Colon (tissue), 2 donors: ENCODE measurements around the gene KCNK15.
"Not testable (repeated sequence)": the region's sequence is repeated elsewhere in the genome, so short reads cannot be mapped to it uniquely, and the experiment has no call there.

ENCODE experiments used
- FAIRE-seq: peaks from 2 replicates; lab custom pipeline; 2012; peaks lifted over from hg19 to GRCh38; lab: Jason Lieb, UNC
- donor health status: control.
- donor health status: control.

KCNK15 gene

GRCh38 chr20:44758247-44759101 is 12.8 kb downstream of the KCNK15 start:
- no peak for FAIRE-seq

DNA sequence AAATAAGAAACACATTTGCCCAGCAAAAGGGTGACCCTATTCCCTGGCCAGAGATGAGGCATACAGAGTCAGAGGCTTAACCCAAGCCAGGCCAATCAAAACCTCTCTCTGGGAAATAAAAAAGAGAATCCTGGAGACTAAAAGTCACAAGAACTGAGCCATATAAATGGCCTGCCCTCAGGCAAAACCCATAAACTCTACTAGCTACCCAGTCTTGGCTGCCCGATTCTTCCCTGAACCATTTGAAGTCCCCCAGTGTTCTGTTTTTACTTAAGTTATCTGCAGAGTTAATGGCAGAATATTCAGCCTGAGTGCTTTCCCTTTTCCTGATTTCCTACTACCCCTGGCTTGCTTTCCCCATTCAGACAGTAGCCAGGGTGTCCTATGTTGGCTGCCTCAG is 13.9 kb downstream of the KCNK15 start:
- FAIRE-seq: no peak

DNA sequence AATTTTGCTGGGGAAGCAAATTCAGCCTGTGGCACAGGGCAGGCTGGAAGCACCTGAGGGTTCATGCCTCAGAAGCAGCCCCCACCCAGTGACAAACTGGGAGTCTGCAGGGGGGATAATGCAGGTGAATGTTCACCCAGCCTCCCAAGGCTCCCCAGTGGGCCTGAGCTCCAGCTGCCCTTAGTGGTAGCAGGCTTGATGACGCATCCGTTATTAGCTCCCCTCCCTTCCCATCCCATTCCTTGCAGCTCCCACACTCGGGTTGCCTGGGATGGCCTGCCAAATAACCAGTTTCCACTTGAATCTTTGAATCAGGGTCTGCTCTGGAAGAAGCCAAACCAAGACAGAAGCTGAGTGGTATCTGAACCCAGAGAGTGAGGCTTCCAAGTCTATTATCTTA is 15.8 kb downstream of the KCNK15 start:
- no peak for FAIRE-seq

DNA sequence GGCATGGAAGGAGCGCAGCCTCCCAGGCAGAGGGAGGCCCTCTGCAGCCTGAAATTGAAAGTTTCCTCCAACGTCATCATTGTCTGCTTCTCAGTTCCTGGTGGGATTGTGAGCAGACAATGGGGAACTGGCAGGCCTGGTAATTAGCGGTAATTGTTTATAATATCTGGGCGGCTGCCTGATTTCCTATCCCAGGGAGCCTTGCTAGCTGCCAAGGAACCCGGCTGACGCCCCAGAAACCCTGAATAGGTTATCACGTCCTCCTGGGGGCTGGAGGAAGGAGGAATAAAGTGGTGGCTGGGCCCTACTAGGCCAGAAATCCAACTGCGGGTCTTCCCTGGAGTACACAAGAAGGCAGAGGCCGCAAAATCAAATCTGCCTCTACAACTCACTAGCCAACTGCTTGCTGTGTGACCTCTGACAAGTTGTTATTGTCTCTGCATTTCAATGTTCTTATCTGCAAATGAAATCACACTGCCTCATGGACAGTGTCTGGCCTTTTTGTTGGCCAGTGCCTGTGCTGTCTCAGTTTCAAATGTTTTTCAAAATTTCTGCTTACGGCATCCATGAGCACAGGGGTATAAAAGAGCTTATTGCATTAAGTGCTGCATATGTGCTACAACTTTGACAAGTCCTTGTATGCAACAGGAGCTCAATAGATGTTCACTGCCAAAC is 16.9 kb downstream of the KCNK15 start:
- no peak for FAIRE-seq

DNA sequence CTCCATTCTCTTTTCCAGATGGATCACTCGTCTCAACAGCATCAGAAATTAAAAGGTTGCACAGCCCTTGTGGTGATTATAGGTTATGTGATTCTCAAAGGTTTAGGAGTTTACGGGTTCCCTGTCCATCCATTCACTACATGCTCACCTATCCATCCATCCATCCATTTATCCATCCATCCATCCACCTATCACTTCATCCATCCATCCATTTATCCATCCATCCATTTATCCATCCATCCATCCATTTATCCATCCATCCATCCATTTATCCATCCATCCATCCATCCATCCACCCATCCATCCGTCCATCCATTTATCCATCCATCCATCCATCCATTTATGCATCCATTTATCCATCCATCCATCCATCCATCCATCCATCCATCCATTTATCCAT is 18.1 kb downstream of the KCNK15 start:
- FAIRE-seq: not testable (repeated sequence)

GRCh38 chr20:44765091-44765490 is 19.4 kb downstream of the KCNK15 start:
- no peak for FAIRE-seq

DNA sequence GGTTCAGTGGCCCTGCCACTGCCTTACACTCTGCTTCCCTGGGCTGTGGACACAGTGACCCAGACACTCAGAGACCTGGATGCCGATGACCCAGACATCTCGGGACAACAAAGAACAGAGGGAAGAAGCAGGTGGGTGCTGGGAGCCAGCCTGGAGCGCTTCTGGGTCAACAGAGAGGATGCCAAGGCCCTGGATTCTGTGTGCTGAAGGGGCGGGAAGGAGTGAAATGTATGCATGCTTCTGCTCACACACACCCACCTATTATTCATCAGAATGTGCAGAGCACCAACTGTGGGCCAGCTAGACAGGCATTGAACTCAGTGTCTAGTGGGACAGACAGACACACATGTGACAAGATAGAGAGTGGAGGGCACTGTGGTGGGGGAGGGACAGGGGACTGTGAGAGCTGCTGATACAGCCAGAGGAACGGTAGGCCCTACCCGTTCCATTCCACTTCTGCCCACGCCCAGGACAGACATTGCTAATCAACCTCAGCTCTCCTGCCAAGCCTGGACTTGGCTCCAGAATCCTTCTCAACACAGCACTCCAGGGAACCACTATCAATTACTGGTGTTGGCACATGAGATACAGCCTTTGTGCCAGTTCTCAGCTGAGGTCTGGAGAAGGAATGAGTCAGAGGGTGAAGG is 20.2 kb downstream of the KCNK15 start:
- FAIRE-seq: no peak

- FAIRE-seq: no peak
These were observed 22.6 kb downstream of the KCNK15 start for GRCh38 chr20:44768256-44768655.

DNA sequence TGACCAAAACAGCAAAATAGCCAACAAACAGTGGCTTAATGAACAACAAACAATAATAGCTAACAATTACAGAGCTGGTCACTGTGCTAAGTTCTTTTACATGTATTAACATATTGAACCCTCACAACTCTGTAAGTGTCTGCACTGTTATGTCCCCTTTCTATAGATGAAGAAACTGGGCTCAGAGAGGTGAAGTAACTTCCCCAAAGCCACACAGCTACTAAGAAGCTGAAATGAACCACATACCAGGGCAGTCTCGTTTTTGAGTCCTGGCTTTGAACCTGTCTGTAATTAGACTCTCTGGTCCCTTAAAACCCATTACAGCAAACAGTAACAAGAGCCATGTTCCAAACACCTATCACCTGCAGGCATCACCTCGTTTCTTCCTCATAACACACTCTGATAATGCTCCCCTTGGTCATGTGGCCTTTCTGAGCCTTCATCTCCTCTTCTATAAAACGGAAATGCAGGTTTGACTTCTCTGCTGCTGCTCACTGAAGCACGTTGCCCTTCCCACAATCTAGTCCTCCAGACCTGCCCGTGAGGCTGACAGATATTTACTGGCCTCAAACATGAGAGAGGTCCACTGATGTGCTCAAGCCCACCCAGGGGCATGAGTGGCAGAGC is 23.3 kb downstream of the KCNK15 start:
- no peak for FAIRE-seq

- FAIRE-seq: no peak
These were observed 23.8 kb downstream of the KCNK15 start for GRCh38 chr20:44769481-44769863.

GRCh38 chr20:44770484-44771171 is 25.0 kb downstream of the KCNK15 start:
- FAIRE-seq: no peak

DNA sequence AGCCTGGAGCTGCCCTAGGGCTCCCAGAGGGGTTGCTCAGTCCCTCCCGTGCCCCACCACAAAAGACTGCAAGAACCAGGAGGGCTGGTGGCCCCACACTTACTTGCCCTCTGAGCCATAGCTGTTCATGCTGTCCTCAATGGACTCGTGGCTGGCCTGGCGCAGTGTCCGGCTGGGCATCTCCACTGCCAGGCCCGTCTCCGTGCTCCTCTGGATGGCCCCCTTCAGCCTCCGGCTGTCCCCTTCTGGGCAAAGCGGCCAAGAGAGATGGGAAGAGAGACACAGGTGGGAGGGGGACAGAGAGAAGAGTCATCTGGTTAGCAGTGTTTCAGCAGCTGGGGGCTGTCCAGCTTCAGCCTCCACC is 25.5 kb downstream of the KCNK15 start:
- FAIRE-seq: no peak

- FAIRE-seq: no peak
These were observed 27.0 kb downstream of the KCNK15 start for GRCh38 chr20:44772636-44773035.

DNA sequence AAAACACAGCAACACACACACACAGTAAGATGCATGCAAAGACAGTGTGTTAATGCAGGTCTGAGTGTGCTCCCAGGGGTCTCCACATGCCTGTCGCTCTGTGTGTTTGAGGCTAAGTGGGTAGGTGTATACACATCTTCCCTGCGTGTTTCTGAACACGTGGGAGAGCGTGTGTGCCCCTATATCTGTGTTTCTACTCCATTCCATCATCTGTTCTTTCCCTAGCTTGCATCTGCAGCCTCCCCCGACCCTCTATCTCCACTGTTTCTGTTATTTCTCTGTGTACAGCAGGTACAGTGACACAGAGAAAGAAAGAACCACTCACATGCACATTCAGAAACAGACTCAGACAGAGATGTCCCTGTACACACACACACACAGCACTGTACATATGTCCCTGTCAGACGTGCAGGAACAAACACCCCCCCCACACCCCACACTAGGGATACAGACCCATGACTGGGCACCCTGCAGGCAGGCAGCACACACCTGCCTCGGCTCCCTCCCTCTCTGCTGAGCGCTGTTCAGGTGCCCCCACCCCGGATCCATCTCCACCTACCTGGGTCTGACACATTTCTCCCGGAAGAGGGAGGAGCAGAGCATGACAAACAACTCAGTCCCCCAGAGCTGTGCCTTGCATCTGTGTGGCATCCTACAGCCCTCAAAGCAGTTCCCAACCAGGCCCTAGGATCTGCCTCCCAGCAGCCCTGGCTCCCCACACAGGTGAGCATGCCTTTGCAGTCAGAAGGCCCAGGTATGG is 27.6 kb downstream of the KCNK15 start:
- FAIRE-seq: no peak

DNA sequence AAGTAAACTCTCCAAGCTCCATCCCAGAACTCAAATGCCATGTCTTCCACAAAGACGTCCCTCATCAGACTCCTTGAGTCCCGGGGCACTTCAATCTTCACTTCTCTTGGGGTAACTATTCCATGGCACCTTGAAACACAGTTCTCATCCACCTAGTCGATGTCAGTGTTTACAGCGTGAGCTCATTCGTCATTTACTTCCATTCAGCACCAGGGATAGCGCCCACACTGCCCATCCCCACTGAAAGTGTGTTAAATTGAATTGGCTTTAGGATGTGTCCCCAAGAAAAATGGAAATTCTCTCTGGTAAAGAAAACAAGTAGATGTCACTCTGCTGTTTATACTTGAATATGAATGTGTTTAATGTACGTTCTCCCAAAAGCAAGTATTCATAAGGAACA is 31.3 kb downstream of the KCNK15 start:
- no peak for FAIRE-seq

GRCh38 chr20:44780226-44780625 is 34.6 kb downstream of the KCNK15 start:
- FAIRE-seq: no peak

- FAIRE-seq: no peak
These were observed 35.5 kb downstream of the KCNK15 start for GRCh38 chr20:44781118-44781517.

- FAIRE-seq: no peak
These were observed 36.1 kb downstream of the KCNK15 start for GRCh38 chr20:44781791-44782190.

- no peak for FAIRE-seq
These were observed 39.0 kb downstream of the KCNK15 start for GRCh38 chr20:44784688-44785087.

DNA sequence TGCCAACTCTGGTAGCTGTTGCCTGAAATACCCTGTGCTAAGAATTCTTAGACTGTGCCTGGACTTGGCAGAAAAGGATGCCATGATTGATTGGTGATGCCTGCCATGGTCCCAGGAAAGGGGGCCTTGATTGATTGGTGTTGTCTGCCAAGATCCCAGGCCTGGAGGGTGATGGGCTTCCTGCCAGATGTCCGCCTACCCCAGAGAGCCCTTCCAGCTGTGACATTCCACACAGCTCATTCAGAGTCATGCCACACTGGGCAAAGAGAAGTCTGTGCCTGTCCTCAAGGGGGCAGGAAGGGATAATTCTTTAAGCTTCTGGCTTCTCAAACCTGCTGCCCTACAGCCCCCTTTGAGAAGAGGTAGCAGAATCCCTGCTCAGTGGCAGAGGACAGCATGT is 40.1 kb downstream of the KCNK15 start:
- FAIRE-seq: no peak

- no peak for FAIRE-seq
These were observed 41.6 kb downstream of the KCNK15 start for GRCh38 chr20:44787299-44787698.
